ENCODE results near the gene LRRC8B. TPM values are rescaled to one million over a fixed set of nuclear protein-coding genes. Genes with fewer than 3 reads are reported as not detected.

The LRRC8B gene
- total RNA-seq, 1 experiment from 2014 or later: 24.2 TPM

GRCh38 chr1:89624314-89624713 is 99.7 kb downstream of the LRRC8B start (continued):
- TF ChIP-seq USF2 (CRISPR knock-in tag; IDR thresholded peaks at IDR 0.05) (no peak), SP1 (CRISPR knock-in tag; conservative IDR thresholded peaks at IDR 0.05) (no peak), SMAD4 (CRISPR knock-in tag; IDR thresholded peaks at IDR 0.05) (no peak), ZMAT4 (CRISPR knock-in tag; IDR thresholded peaks at IDR 0.05) (no peak), NFE2L1 (CRISPR knock-in tag; IDR thresholded peaks at IDR 0.05) (no peak)

- DNase-seq (ENCODE audit: low spot score) (no peak), ATAC-seq (no peak)
- no peaks in the 10 kb centered on the region for H3K4me1 Mint-ChIP-seq
- POLR2A ChIA-PET: no interaction called here
- H3K9me3 Mint-ChIP-seq: no peaks in the 10 kb centered on the region
- H3K27me3 Mint-ChIP-seq (ENCODE audit: low read depth): no peaks in the 10 kb centered on the region
- TF ChIP-seq ZNF396 (CRISPR knock-in tag; IDR thresholded peaks at IDR 0.05; ENCODE audit: borderline replicate concordance) (no peak), GTF2I (CRISPR knock-in tag; conservative IDR thresholded peaks at IDR 0.05) (no peak), NFE2L1 (CRISPR knock-in tag; IDR thresholded peaks at IDR 0.05) (no peak), SP1 (CRISPR knock-in tag; conservative IDR thresholded peaks at IDR 0.05) (no peak), JUN (CRISPR knock-in tag; IDR thresholded peaks at IDR 0.05) (no peak), STAT6 (CRISPR knock-in tag; conservative IDR thresholded peaks at IDR 0.05; ENCODE audit: low read depth) (no peak), SMAD3 (CRISPR knock-in tag; IDR thresholded peaks at IDR 0.05; ENCODE audit: borderline replicate concordance) (no peak), ELF4 (CRISPR knock-in tag; IDR thresholded peaks at IDR 0.05; ENCODE audit: low read depth) (no peak), AR (CRISPR knock-in tag; IDR thresholded peaks at IDR 0.05) (no peak)
- no peaks in the 10 kb centered on the region for H3K36me3 Mint-ChIP-seq
- no peak overlapping the region for H3K4me3 Mint-ChIP-seq
- CTCF ChIA-PET: interaction anchor here (0.7 to 1.6 kb wide), 2 partner anchors 110 to 138 kb away, joined by 3 to 6 read pairs; no protein-coding TSS in a partner anchor
- no peak overlapping the region for H3K27ac Mint-ChIP-seq
Observed at GRCh38 chr1:89624715-89625323, 100.2 kb downstream of the LRRC8B start.

GRCh38 chr1:89627596-89627962 is 103.0 kb downstream of the LRRC8B start:
- no peak for ATAC-seq
- Mint-ChIP-seq H3K4me1 (peaks cover 7% of the 10 kb centered on the region), H3K36me3 (no peaks in the 10 kb centered on the region), H3K27ac (no peak overlapping the region), H3K4me3 (no peak overlapping the region), H3K9me3 (no peaks in the 10 kb centered on the region), H3K27me3 (ENCODE audit: low read depth) (peaks cover 22% of the 10 kb centered on the region)
- CTCF ChIA-PET: interaction anchor here (5.1 kb wide), 1 partner anchor 136 kb away, joined by 36 read pairs; no protein-coding TSS in a partner anchor
- TF ChIP-seq CDX4 (CRISPR knock-in tag; IDR thresholded peaks at IDR 0.05; ENCODE audit: borderline replicate concordance) (no peak), SOX15 (CRISPR knock-in tag; IDR thresholded peaks at IDR 0.05) (no peak)
- POLR2A ChIA-PET: no interaction called here
- no peak for DNase-seq (ENCODE audit: low spot score)

All from WTC11 (cell line).